Naive thymus-derived CD8-positive, alpha-beta T cell (primary cell): ENCODE measurements around the gene DAD1. TPM values are rescaled to one million over a fixed set of nuclear protein-coding genes. Genes with fewer than 3 reads are reported as not detected.

ENCODE experiments used
- ATAC-seq, 2 donors: fragments of 150-1000 bp; cut with Tn5 transposase in 1 of 2; sonication (Bioruptor Pico), chemical (Tn5 transposase) in 1 of 2; 1 replicate in 1 of 2; 2 replicates in 1 of 2; pipeline ENCODE4 v1.10.0; 2021; ENCODE audit warnings: mild to moderate bottlenecking in 2 of 2, moderate library complexity in 2 of 2
- POLR2A ChIA-PET: fragments of 350-600 bp; sonication (Branson Sonifier 250); formaldehyde crosslinking; loops from one replicate; lab custom pipeline; 2021; ENCODE audit warnings: antibody characterized with exemption; lab: Charles Lee
- DNase-seq, 10 donors: peaks; one replicate each; pipeline versions ENCODE4 v3.0.0 to v3.0.0-alpha.2; 2020 to 2022
- H3K27ac Mint-ChIP-seq, 10 donors: one replicate each; pipeline ENCODE4 v1.8.0; 2020 to 2022; ENCODE audit warnings: mild to moderate bottlenecking in 10 of 10, mixed read lengths in 10 of 10, moderate library complexity in 4 of 10, inconsistent platforms in 1 of 10
- H3K27me3 Mint-ChIP-seq, 5 donors: one replicate each; pipeline ENCODE4 v1.8.0; 2021 to 2022; ENCODE audit warnings: mixed read lengths in 5 of 5
- H3K36me3 Mint-ChIP-seq, 3 donors: one replicate each; pipeline ENCODE4 v1.8.0; 2020 to 2022; ENCODE audit warnings: mixed read lengths in 3 of 3, mild to moderate bottlenecking in 2 of 3, inconsistent platforms in 1 of 3
- H3K4me1 Mint-ChIP-seq, 4 donors: one replicate each; pipeline ENCODE4 v1.8.0; 2021 to 2022; ENCODE audit warnings: mixed read lengths in 4 of 4
- H3K4me3 Mint-ChIP-seq, 10 donors: one replicate each; pipeline ENCODE4 v1.8.0; 2020 to 2022; ENCODE audit warnings: mild to moderate bottlenecking in 10 of 10, mixed read lengths in 10 of 10, moderate library complexity in 6 of 10, inconsistent platforms in 1 of 10
- H3K9me3 Mint-ChIP-seq, 9 donors: one replicate each; pipeline ENCODE4 v1.8.0; 2020 to 2022; ENCODE audit warnings: mixed read lengths in 9 of 9, mild to moderate bottlenecking in 3 of 9, inconsistent platforms in 1 of 9, moderate library complexity in 1 of 9
- polyA plus RNA-seq, 3 donors: library from polyadenylated mRNA; unstranded; fragments of 300-500 nt; fragmentation: Illumina TruSeq; gene quantifications; one replicate each; pipeline ENCODE4 v1.2.3, GENCODE V29; 2021
- total RNA-seq, 8 experiments: library from RNA in 2 of 8; stranded (reverse) in 2 of 8; gene quantifications; one replicate each; pipeline ENCODE4 v1.2.3 and lab custom pipeline; 2021 to 2026

The DAD1 gene
- total and polyA plus RNA-seq, 5 experiments from 2014 or later: 120 to 660 (median 610) TPM

- H3K27me3 Mint-ChIP-seq: no peaks in the 10 kb centered on the region
- no peaks in the 10 kb centered on the region for H3K9me3 Mint-ChIP-seq
- H3K27ac Mint-ChIP-seq: peak overlapping the region; percentile 76 to 99 (median 96)
- peaks cover 49 to 93% (median 92%) of the 10 kb centered on the region in 4 donors for H3K4me1 Mint-ChIP-seq
- H3K4me3 Mint-ChIP-seq: peak overlapping the region; percentile 75 to 91 (median 88)
- no peak for ATAC-seq
- H3K36me3 Mint-ChIP-seq: peaks cover 41 to 90% (median 74%) of the 10 kb centered on the region in 3 donors
- POLR2A ChIA-PET: interaction anchor here (0.7 to 20.6 kb wide), 14 partner anchors 7 to 891 kb away, joined by 3 to 879 read pairs (median 6); partner anchors contain the start of gene DAD1
- no peak for DNase-seq
Observed at GRCh38 chr14:22533057-22533704, 55.8 kb downstream of the DAD1 start.

- POLR2A ChIA-PET: interaction anchor here (0.7 to 20.6 kb wide), 13 partner anchors 7 to 680 kb away, joined by 3 to 879 read pairs (median 5); partner anchors contain the start of gene DAD1
- Mint-ChIP-seq H3K9me3 (no peaks in the 10 kb centered on the region), H3K4me3 (peak overlapping the region; percentile 75 to 91 (median 88)), H3K4me1 (peaks cover 43 to 92% (median 89%) of the 10 kb centered on the region in 4 donors), H3K27me3 (no peaks in the 10 kb centered on the region), H3K36me3 (peaks cover 43 to 89% (median 72%) of the 10 kb centered on the region in 3 donors), H3K27ac (peak overlapping the region; percentile 76 to 99 (median 96))
- ATAC-seq (no peak), DNase-seq (no peak)
Observed at GRCh38 chr14:22532345-22533056, 56.5 kb downstream of the DAD1 start.

GRCh38 chr14:22531451-22532344, 57.3 kb downstream of the DAD1 start:
- Mint-ChIP-seq H3K36me3 (peaks cover 50 to 89% (median 68%) of the 10 kb centered on the region in 3 donors), H3K4me3 (peak overlapping the region; percentile 75 to 91 (median 88)), H3K9me3 (no peaks in the 10 kb centered on the region), H3K27me3 (no peaks in the 10 kb centered on the region), H3K4me1 (peaks cover 44 to 92% (median 89%) of the 10 kb centered on the region in 4 donors), H3K27ac (peak overlapping the region; percentile 76 to 99 (median 96))
- POLR2A ChIA-PET: interaction anchor here (0.7 to 20.6 kb wide), 14 partner anchors 7 to 679 kb away, joined by 3 to 879 read pairs (median 5); partner anchors contain the start of gene DAD1
- peak; percentile 53 to 69 for ATAC-seq
- DNase-seq: peak in 2 of 10 donors; percentile 55 to 58

GRCh38 chr14:22530127-22530526, 58.9 kb downstream of the DAD1 start:
- DNase-seq: no peak
- no peaks in the 10 kb centered on the region for H3K9me3 Mint-ChIP-seq
- peaks cover 46 to 95% (median 66%) of the 10 kb centered on the region in 3 donors for H3K36me3 Mint-ChIP-seq
- peak overlapping the region; percentile 80 to 93 (median 90) for H3K4me3 Mint-ChIP-seq
- H3K27me3 Mint-ChIP-seq: no peaks in the 10 kb centered on the region
- peaks cover 46 to 96% (median 88%) of the 10 kb centered on the region in 4 donors for H3K4me1 Mint-ChIP-seq
- POLR2A ChIA-PET: interaction anchor here (0.8 to 20.6 kb wide), 7 partner anchors 10 to 528 kb away, joined by 3 to 879 read pairs (median 15); no protein-coding TSS in a partner anchor
- peak overlapping the region; percentile 90 to 99 (median 96) for H3K27ac Mint-ChIP-seq
- no peak for ATAC-seq

GRCh38 chr14:22526744-22527143, 62.3 kb downstream of the DAD1 start:
- Mint-ChIP-seq H3K9me3 (no peaks in the 10 kb centered on the region), H3K27ac (peak overlapping the region; percentile 93 to 99 (median 96)), H3K4me3 (peak overlapping the region; percentile 80 to 93 (median 90)), H3K27me3 (no peaks in the 10 kb centered on the region), H3K4me1 (peaks cover 47 to 95% (median 88%) of the 10 kb centered on the region in 4 donors), H3K36me3 (peaks cover 41 to 94% (median 62%) of the 10 kb centered on the region in 3 donors)
- ATAC-seq (no peak), DNase-seq (no peak)
- POLR2A ChIA-PET: interaction anchor here (0.9 to 20.6 kb wide), 6 partner anchors 8 to 662 kb away, joined by 4 to 879 read pairs (median 94); no protein-coding TSS in a partner anchor

- H3K27ac Mint-ChIP-seq: peak overlapping the region; percentile 93 to 99 (median 96)
- peaks cover 45 to 95% (median 88%) of the 10 kb centered on the region in 4 donors for H3K4me1 Mint-ChIP-seq
- H3K27me3 Mint-ChIP-seq: no peaks in the 10 kb centered on the region
- no peak for ATAC-seq
- POLR2A ChIA-PET: interaction anchor here (0.9 to 20.6 kb wide), 6 partner anchors 8 to 661 kb away, joined by 4 to 879 read pairs (median 94); no protein-coding TSS in a partner anchor
- peak overlapping the region; percentile 80 to 93 (median 90) for H3K4me3 Mint-ChIP-seq
- H3K36me3 Mint-ChIP-seq: peaks cover 36 to 94% (median 62%) of the 10 kb centered on the region in 3 donors
- no peaks in the 10 kb centered on the region for H3K9me3 Mint-ChIP-seq
- no peak for DNase-seq
Observed at GRCh38 chr14:22526218-22526617, 62.8 kb downstream of the DAD1 start.

- Mint-ChIP-seq H3K36me3 (peaks cover 35 to 97% (median 68%) of the 10 kb centered on the region in 3 donors), H3K27ac (peak overlapping the region; percentile 93 to 99 (median 96)), H3K4me1 (peaks cover 46 to 97% (median 90%) of the 10 kb centered on the region in 4 donors), H3K27me3 (no peaks in the 10 kb centered on the region), H3K9me3 (no peaks in the 10 kb centered on the region), H3K4me3 (peak overlapping the region; percentile 80 to 93 (median 90))
- ATAC-seq: no peak
- POLR2A ChIA-PET: interaction anchor here (0.5 to 20.6 kb wide), 9 partner anchors 8 to 535 kb away, joined by 3 to 879 read pairs (median 7); partner anchors contain the start of gene MRPL52
- DNase-seq: no peak
Observed at GRCh38 chr14:22524784-22525161, 64.3 kb downstream of the DAD1 start.

GRCh38 chr14:22524115-22524783, 64.8 kb downstream of the DAD1 start:
- Mint-ChIP-seq H3K36me3 (peaks cover 34 to 97% (median 68%) of the 10 kb centered on the region in 3 donors), H3K9me3 (no peaks in the 10 kb centered on the region), H3K27me3 (no peaks in the 10 kb centered on the region), H3K27ac (peak overlapping the region; percentile 93 to 99 (median 96)), H3K4me1 (peaks cover 49 to 97% (median 90%) of the 10 kb centered on the region in 4 donors), H3K4me3 (peak overlapping the region; percentile 80 to 93 (median 90))
- no peak for DNase-seq
- ATAC-seq: peak; percentile 6 to 32
- POLR2A ChIA-PET: interaction anchor here (0.5 to 20.6 kb wide), 10 partner anchors 9 to 534 kb away, joined by 3 to 879 read pairs (median 7); partner anchors contain the start of gene MRPL52

- ATAC-seq (no peak), DNase-seq (no peak)
- Mint-ChIP-seq H3K4me1 (peaks cover 44 to 95% (median 88%) of the 10 kb centered on the region in 4 donors), H3K27ac (peak overlapping the region; percentile 94 to 99 (median 98)), H3K27me3 (no peaks in the 10 kb centered on the region), H3K9me3 (no peaks in the 10 kb centered on the region), H3K4me3 (peak overlapping the region; percentile 80 to 94 (median 90)), H3K36me3 (peaks cover 24 to 97% (median 61%) of the 10 kb centered on the region in 3 donors)
- POLR2A ChIA-PET: interaction anchor here (0.6 to 34.2 kb wide), 4 partner anchors 6 to 1012 kb away, joined by 3 to 760 read pairs (median 267); no protein-coding TSS in a partner anchor
Observed at GRCh38 chr14:22523283-22523682, 65.7 kb downstream of the DAD1 start.

- peaks cover 21 to 98% (median 62%) of the 10 kb centered on the region in 3 donors for H3K36me3 Mint-ChIP-seq
- POLR2A ChIA-PET: interaction anchor here (0.7 to 34.2 kb wide), 7 partner anchors 7 to 519 kb away, joined by 3 to 760 read pairs (median 8); no protein-coding TSS in a partner anchor
- no peaks in the 10 kb centered on the region for H3K27me3 Mint-ChIP-seq
- H3K4me3 Mint-ChIP-seq: peak overlapping the region; percentile 80 to 94 (median 90)
- ATAC-seq: no peak
- DNase-seq: no peak
- H3K9me3 Mint-ChIP-seq: no peaks in the 10 kb centered on the region
- H3K27ac Mint-ChIP-seq: peak overlapping the region; percentile 94 to 99 (median 98)
- H3K4me1 Mint-ChIP-seq: peaks cover 47 to 98% (median 90%) of the 10 kb centered on the region in 4 donors
Observed at GRCh38 chr14:22522466-22522957, 66.5 kb downstream of the DAD1 start.
